ENCODE data around the gene CCSER1.
"Not testable (repeated sequence)": the region's sequence is repeated elsewhere in the genome, so short reads cannot be mapped to it uniquely, and the experiment has no call there.

Gene CCSER1

GRCh38 chr4:90456891-90457290, 329.7 kb downstream of the CCSER1 start:
- DNase-seq = no peak

DNA sequence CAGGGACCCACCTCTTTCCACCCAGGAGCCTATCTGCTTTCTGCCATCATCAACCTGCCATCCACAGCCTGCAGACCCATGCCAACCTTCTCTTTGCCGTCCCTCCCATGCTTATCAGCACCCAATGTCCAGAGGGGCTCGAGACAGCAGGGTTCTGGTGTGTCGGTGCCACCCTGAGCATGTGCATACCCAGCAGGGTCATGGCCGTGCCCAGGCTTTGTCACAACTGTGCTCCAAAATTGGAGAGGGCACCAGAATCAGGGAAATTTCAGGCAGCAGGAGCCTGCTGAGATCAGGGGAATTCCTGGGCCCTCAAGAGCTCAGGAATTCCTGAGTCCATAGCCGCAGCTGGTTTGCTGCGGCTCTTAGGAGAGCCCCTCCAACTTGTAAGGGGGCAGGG, 330.6 kb downstream of the CCSER1 start:
- DNase-seq = no peak

- no peak for DNase-seq
Measured at GRCh38 chr4:90458576-90458975, 331.4 kb downstream of the CCSER1 start.

DNA sequence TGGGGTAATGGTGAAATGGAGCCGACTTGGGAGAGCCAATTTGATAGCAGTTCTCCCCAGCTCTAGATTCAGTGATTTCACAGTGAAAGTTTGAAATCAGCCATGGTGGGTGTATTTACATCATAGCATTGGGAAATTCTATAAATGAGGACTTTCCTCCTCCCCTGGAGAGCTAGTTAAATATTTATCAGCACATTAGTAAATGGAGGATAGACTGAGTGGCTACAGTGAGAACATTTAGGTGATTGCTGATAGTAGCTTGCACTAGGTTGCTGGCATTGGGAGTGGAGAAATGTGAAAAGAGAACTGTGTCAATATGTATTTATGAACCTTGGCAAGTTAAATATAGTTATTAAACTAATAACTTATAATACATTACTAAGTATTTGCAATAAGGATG, 347.3 kb downstream of the CCSER1 start:
- no peak for DNase-seq

DNA sequence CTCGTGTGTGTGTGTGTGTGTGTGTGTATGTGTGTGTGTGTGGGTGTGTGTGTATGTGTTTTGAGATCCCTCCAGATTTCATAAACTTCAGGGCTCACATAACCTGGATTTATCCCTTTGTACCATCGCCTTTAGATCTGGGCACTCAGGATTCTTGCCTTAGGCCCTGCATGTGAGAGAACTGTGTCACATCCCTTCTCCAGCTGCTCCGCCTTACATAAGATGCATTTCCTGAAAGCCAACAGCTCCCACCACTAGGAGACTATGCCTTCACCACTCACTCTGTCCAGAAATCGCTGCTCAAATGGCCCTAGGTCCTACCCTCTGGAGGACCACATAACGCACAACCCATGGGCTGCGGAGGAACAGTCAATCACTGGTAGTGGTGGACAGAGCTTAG, 348.8 kb downstream of the CCSER1 start:
- no peak for DNase-seq

DNA sequence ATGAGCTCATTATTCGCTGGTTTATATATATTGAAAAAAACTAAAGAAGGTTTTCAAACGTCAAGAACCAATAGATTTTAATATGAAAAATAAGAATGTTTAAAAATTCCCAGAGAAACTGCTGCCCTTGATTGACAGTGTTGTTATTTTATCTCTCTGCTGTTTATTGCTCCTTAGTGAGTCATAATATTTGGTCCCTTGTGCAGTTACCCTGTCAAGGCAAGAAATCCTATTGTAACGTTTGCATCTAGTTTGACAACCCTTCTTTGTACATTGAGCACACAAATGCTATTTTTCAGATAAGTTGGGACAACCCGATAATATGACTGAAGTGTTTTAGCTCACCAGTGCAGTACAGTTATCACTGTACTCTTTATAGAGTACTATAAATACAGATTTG, 349.4 kb downstream of the CCSER1 start:
- no peak for DNase-seq

DNA sequence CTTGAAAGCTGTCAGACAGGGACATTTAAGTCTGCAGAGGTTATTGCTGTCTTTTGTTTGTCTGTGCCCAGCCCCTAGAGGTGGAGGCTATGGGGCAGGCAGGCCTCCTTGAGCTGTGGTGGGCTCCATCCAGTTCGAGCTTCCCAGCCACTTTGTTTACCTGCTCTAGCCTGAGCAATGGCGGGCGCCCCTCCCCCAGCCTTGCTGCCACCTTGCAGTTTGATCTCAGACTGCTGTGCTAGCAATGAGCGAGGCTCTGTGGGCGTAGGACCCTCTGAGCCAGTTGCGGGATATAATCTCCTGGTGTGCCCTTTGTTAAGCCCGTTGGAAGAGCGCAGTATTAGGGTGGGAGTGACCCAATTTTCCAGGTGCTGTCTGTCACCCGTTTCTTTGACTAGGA, 357.7 kb downstream of the CCSER1 start:
- not testable (repeated sequence) for DNase-seq

DNA sequence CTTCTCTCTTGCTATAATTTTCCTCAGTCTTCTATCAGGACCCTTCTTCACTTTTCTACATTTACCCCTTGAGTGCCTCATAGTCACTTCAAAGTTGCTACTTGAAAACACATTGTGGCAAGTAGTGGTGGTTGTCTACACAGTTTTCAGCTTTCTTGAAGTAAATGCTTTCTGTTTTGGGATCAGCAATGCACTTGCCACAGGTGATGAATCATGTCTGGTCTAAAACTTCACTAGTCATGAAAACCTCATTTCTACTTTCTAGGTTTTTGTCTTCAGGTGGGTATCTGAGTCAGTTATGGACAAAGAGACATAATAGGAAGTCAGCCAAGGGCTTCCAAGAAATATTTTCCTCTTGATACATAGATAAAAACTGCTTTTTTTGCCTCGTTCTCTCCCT, 359.2 kb downstream of the CCSER1 start:
- DNase-seq = no peak

DNA sequence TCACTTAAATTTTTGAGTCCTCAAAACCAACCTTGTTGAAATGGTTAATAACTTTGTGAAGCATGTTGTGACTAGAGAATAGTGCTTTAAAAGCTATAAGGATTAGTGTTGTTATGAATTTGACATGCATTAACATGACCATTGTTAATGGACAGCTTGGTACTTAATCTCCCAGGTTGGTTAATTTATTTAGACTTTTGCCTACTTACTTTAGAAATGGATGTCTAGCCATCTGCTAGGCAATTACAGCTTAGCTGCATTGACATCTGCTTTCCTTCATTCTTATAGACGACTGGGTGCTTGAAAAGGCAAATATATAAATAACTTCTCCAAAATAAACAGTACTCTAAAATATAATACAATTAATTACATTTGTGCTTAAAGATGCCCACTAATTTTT, 368.0 kb downstream of the CCSER1 start:
- DNase-seq = no peak

DNA sequence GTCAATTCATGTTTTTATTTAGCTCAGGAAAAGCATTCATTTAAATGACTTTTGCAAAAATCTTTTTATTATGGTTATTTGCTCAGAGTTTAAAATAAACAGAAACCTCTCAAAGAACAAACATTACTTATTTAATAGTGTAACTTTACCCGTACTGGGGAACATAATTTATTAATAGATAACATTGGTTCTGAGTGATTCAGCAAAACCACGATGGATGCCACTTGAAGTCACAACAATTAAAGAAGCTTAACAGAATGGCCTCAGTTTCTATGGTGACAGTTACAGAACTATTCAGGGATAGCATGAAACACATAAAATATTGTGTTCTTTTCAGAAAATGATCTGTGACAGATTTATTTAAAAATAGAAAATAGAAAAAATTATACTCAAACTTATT, 368.7 kb downstream of the CCSER1 start:
- no peak for DNase-seq

- no peak for DNase-seq
Measured at GRCh38 chr4:90498175-90498574, 371.0 kb downstream of the CCSER1 start.

DNA sequence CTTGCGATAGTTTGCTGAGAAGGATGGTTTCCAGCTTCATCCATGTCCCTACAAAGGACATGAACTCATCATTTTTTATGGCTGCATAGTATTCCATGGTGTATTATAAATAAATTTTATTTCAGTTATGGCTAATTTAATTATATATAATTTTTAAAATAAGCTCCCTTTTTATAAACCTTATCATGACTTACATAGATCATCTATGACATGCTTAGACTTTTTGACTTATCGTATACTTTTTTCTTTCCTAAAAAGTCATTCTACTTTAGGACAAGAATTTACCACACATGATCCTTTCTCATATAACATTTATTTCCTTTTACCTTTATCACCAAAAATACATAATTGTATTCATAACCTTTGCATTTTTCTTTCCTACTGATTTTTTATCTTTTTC, 376.5 kb downstream of the CCSER1 start:
- DNase-seq = no peak

GRCh38 chr4:90515191-90515590, 388.0 kb downstream of the CCSER1 start:
- no peak for DNase-seq

DNA sequence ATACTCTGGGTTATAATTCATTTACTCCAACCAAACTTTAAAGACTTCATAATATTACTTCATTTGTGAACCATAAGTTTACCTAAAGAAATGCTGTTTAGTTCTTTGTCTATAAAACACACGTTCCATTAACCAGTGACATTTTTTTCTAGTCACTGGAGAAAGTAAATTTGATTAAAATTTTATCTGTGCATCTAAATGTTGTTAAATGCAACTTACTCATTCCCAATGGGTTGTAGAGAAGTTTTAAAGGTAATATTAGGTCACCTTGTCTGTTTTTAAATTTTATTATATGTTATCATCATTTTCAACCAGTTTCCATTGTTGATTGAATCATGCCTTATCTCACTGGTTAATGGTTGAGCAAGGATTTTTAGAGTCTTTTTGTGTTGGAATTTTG, 401.4 kb downstream of the CCSER1 start:
- no peak for DNase-seq

DNA sequence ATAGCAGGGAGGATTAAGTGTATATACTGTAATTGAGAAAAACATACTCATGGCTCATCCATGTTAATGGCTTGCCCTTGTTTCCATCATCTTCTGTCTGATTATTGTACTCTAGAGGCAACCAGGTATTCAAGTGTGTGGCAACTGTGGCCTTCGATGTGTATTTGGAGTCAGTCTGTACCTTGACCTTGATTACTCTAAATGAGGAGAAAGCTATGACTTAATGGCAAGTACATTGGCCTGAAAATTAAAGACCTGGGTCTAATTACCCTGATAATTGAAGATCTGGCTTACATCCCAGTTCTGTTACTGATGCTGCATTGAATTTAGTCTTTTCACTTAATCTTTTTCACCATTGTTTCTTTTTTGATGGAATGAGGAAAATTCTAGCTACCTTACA, 409.2 kb downstream of the CCSER1 start:
- DNase-seq = no peak

GRCh38 chr4:90537491-90537890, 410.3 kb downstream of the CCSER1 start:
- no peak for DNase-seq

DNA sequence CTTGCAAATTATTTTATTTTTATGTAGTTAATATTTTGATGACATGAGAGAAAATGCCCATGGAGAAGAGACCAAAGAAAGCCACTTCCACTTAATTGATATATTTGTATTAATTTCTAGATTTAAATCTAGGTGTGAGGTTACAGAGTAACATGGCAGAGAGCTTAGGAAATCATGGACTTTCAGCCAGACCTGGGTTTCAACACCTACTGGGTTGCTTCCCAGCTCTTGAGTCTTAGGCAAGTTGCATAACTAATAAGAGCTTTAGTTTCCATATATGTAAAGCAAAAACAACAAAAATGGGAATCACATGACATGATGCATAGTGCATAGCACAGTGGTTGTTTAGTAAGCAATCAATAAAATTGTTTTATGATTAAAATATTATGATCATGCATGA, 413.3 kb downstream of the CCSER1 start:
- DNase-seq = no peak

GRCh38 chr4:90542216-90542615, 415.0 kb downstream of the CCSER1 start:
- DNase-seq = no peak

- no peak for DNase-seq
Measured at GRCh38 chr4:90543419-90544170, 416.4 kb downstream of the CCSER1 start.

DNA sequence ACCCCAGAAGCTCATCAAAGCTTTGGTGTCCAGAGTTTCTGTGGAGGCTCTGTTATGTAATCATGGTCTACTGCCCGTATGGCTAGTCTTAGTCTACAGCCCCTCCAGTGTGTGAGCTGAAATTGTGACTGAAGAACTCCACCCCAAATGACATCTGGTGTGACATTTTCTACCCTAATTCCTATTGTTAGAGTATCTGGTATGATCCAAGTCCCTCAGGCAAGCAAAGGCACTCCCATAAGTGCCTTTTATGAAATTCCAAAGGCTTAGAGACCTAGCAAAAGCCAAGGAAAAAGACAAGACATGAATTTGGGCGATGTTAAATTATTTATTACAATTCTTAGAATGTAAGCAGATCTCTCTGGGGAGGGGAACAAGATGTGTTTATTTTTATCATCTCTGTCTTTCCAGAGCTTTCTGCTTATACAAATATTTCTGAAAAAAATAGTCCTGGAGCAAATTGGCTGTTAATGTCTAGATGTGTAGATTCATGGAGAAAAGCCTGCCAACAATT, 417.4 kb downstream of the CCSER1 start:
- no peak for DNase-seq

GRCh38 chr4:90545380-90545779, 418.2 kb downstream of the CCSER1 start:
- no peak for DNase-seq

GRCh38 chr4:90546114-90546513, 418.9 kb downstream of the CCSER1 start:
- no peak for DNase-seq

DNA sequence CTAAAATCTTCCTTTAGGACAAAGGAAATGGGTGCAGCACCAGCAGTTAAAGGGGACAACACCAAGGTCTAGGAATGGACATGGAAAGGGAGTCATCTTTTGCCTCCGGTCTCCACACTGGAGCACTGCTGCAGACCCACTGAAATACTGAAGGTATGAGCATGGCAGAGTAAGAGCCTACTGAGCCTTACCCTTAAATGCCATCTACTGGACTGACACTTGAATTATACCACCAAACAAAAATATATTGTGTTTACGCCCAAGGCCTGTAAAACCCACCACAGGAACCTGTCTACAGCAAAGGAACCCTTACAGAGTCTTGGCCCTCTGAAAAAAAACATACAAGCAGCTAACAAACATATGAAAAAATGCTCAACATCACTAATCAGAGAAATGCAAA, 443.4 kb downstream of the CCSER1 start:
- DNase-seq = no peak

- no peak for DNase-seq
Measured at GRCh38 chr4:90572996-90573395, 445.8 kb downstream of the CCSER1 start.

GRCh38 chr4:90575371-90575770, 448.2 kb downstream of the CCSER1 start:
- no peak for DNase-seq
